AG04449 (cell line): Measurements from ENCODE around the gene OR7A10.

Experiments
- CTCF ChIA-PET: fragments of 350-600 bp; formaldehyde crosslinking; extraction: SDS; loops from one replicate; lab custom pipeline; 2021; ENCODE audit warnings: antibody characterized with exemption; lab: Yijun Ruan, JAX
- POLR2A ChIA-PET: fragments of 400-600, 350-600 bp; formaldehyde crosslinking; extraction: SDS; loops from one replicate; lab custom pipeline; 2020; ENCODE audit warnings: antibody characterized with exemption, inconsistent platforms; lab: Yijun Ruan, JAX
- DNase-seq: peaks from one replicate; pipeline ENCODE4 v3.0.0-alpha.2; 2010; ENCODE audit warnings: low read depth, low spot score
- H3K4me3 ChIP-seq: 2 replicates; pipeline ENCODE4 v1.5.1; 2011; ENCODE audit warnings: low read depth, mild to moderate bottlenecking, control low read depth, low read length
- TF ChIP-seq, protein P1 (sequence below): IDR thresholded peaks from one replicate; pipeline ENCODE4 v1.5.1; 2011; ENCODE audit warnings: mild to moderate bottlenecking, moderate library complexity, low read length, control low read depth, inconsistent platforms; ENCODE audit not compliant: insufficient read depth; ENCODE audit errors: missing control alignments

The OR7A10 gene

GRCh38 chr19:14848822-14849221 is at the start of gene OR7A10:
OR7A10 (minus strand) TSS chr19:14848922; CDS start chr19:14841877, 7,045 bp downstream.
- CTCF ChIA-PET: no interaction called here

GRCh38 chr19:14890643-14891379 is 42.1 kb upstream of the OR7A10 start:
- DNase-seq: no peak
- CTCF ChIA-PET: interaction anchor here (0.6 to 5.5 kb wide), 5 partner anchors 14 to 317 kb away, joined by 3 to 52 read pairs (median 3); partner anchors contain the start of gene NDUFB7
- no peak overlapping the region for H3K4me3 ChIP-seq
- POLR2A ChIA-PET: no interaction called here
- TF ChIP-seq, protein P1, sequence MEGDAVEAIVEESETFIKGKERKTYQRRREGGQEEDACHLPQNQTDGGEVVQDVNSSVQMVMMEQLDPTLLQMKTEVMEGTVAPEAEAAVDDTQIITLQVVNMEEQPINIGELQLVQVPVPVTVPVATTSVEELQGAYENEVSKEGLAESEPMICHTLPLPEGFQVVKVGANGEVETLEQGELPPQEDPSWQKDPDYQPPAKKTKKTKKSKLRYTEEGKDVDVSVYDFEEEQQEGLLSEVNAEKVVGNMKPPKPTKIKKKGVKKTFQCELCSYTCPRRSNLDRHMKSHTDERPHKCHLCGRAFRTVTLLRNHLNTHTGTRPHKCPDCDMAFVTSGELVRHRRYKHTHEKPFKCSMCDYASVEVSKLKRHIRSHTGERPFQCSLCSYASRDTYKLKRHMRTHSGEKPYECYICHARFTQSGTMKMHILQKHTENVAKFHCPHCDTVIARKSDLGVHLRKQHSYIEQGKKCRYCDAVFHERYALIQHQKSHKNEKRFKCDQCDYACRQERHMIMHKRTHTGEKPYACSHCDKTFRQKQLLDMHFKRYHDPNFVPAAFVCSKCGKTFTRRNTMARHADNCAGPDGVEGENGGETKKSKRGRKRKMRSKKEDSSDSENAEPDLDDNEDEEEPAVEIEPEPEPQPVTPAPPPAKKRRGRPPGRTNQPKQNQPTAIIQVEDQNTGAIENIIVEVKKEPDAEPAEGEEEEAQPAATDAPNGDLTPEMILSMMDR: no peak

More at GRCh38 chr19:14848822-14849221, at the start of gene OR7A10:
- TF ChIP-seq, protein P1: no peak
- H3K4me3 ChIP-seq: no peak within 1 kb of the TSS
- DNase-seq: no peak
- POLR2A ChIA-PET: no interaction called here

- POLR2A ChIA-PET: no interaction called here
- no peak overlapping the region for H3K4me3 ChIP-seq
- TF ChIP-seq, protein P1: no peak
- CTCF ChIA-PET: interaction anchor here (0.6 to 5.5 kb wide), 4 partner anchors 13 to 317 kb away, joined by 3 to 52 read pairs (median 3); partner anchors contain the start of gene NDUFB7
- DNase-seq: no peak
Observed at GRCh38 chr19:14889994-14890642, 41.4 kb upstream of the OR7A10 start.

DNA sequence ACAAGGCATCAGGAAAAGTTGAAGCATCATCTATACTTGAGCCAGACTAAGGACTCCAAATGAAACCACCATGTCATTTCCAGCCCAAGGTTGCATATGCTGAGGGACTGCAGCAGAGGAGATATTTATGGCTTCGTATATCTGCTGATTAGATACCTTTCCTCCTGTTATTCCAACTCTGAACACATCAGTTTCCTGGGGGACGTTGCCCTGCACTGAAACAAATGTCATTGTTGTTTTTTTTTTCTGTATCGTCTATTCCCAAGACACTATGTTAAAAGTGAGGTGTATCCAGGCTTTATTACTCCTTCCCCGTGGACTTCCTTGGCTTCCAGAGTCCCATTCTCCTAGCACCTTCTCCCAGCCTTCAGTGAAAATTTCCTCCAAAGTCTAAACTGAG is 37.3 kb upstream of the OR7A10 start, which contains the start of gene OR7A17:
OR7A17 (minus strand) TSS at position 101 of the 400 bp plus-strand sequence. CDS start 4,777 bp downstream, outside the sequence.
- TF ChIP-seq, protein P1: no peak
- ChIA-PET CTCF (no interaction called here), POLR2A (no interaction called here)
- DNase-seq: no peak
- H3K4me3 ChIP-seq: no peak within 1 kb of the TSS

DNA sequence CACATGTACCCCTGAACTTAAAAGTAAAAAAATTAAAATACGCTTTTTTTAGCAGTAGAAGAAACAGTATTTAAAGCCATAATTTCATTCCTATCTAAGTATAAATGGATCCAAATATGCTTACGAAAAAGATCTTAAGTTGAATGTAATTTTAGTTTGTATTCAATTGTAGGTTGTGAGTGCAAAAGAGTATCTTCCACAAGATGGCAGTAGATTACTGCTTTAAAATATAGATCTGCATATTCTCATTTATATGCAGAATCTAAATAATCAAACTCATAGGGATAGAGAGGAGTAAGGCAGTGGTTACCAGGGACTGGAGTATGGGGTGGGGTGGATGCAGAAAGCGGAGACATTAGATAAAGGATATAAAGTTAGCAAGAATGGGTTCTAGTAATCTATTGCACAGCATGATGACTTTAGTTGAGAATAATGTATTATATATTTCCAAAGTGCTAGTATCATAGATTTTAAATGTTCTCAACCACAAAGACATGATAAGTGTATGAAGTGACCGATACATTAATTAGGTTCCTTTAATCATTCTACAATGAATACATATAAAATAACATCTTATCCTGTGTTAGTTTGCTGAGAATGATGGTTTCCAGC is 23.0 kb upstream of the OR7A10 start:
- POLR2A ChIA-PET: no interaction called here
- CTCF ChIA-PET: no interaction called here

More for the DNA sequence above, 23.0 kb upstream of the OR7A10 start:
- no peak overlapping the region for H3K4me3 ChIP-seq
- TF ChIP-seq, protein P1: peak; percentile 20
- DNase-seq: no peak
